H1 (cell line): ENCODE data around the gene RBP3. TPM values are rescaled to one million over a fixed set of nuclear protein-coding genes. Genes with fewer than 3 reads are reported as not detected.

Experiments used
- CTCF ChIA-PET: fragments of 300-600 bp; sonication (Branson Sonifier 250); formaldehyde crosslinking; loops from one replicate; lab custom pipeline; 2021; ENCODE audit not compliant: partially characterized antibody; lab: Charles Lee
- POLR2A ChIA-PET: fragments of 300-600 bp; sonication (Branson Sonifier 250); formaldehyde crosslinking; loops from one replicate; lab custom pipeline; 2021; ENCODE audit warnings: inconsistent platforms; ENCODE audit not compliant: partially characterized antibody; lab: Charles Lee
- DNase-seq, 2 experiments: peaks; one replicate each; pipeline versions ENCODE4 v3.0.0 to v3.0.0-alpha.2; 2010 to 2022; ENCODE audit warnings: low spot score in 2 of 2, low read depth in 1 of 2, mixed read lengths in 1 of 2
- FAIRE-seq: peaks from 2 replicates; lab custom pipeline; 2011; peaks lifted over from hg19 to GRCh38; lab: Jason Lieb, UNC
- H2AFZ ChIP-seq: 2 replicates; pipeline ENCODE4 v1.8.1; 2012; ENCODE audit warnings: low read length, inconsistent platforms
- H2AK5ac ChIP-seq: 2 replicates; pipeline ENCODE4 v1.6.1; 2013; ENCODE audit warnings: low read depth, low read length
- H2BK120ac ChIP-seq: replicated peaks from 2 replicates; pipeline ENCODE3; 2013; ENCODE audit warnings: low read depth, low read length, inconsistent platforms
- H2BK12ac ChIP-seq: 2 replicates; pipeline ENCODE4 v1.6.1; 2013; ENCODE audit warnings: low read depth, low read length
- H2BK15ac ChIP-seq: 2 replicates; pipeline ENCODE4 v1.6.1; 2013; ENCODE audit warnings: low read length
- H2BK20ac ChIP-seq: 2 replicates; pipeline ENCODE4 v1.6.1; 2013; ENCODE audit warnings: low read length
- H2BK5ac ChIP-seq: 2 replicates; pipeline ENCODE4 v1.6.1; 2013; ENCODE audit warnings: low read depth, low read length
- H3K14ac ChIP-seq: 2 replicates; pipeline ENCODE4 v1.6.1; 2013; ENCODE audit warnings: inconsistent platforms; ENCODE audit not compliant: insufficient read length
- H3K18ac ChIP-seq: 2 replicates; pipeline ENCODE4 v1.6.1; 2013; ENCODE audit warnings: low read length; ENCODE audit errors: extremely low read depth
- H3K23ac ChIP-seq: 2 replicates; pipeline ENCODE4 v1.6.1; 2013; ENCODE audit warnings: inconsistent platforms; ENCODE audit not compliant: insufficient read length
- H3K23me2 ChIP-seq: 2 replicates; pipeline ENCODE4 v1.6.1; 2013; ENCODE audit warnings: low read depth, low read length
- H3K27ac ChIP-seq: 2 replicates; pipeline ENCODE4 v1.6.1; 2011; ENCODE audit warnings: low read depth, low read length, inconsistent platforms
- H3K27me3 ChIP-seq, 4 experiments: replicated peaks in 1 of 4; 1 replicate in 1 of 4; 2 replicates in 3 of 4; pipeline versions ENCODE4 v1.6.1 to v1.8.1; 2011 to 2013; ENCODE audit warnings: low read length in 3 of 4, mild to moderate bottlenecking in 3 of 4, inconsistent platforms in 2 of 4, mixed read lengths in 2 of 4, moderate library complexity in 1 of 4; ENCODE audit not compliant: control insufficient read depth in 3 of 4, insufficient read depth in 3 of 4; ENCODE audit errors: extremely low read depth in 1 of 4
- H3K36me3 ChIP-seq, 4 experiments: 2 replicates each; pipeline versions ENCODE4 v1.6.1 to v1.8.1; 2011 to 2013; ENCODE audit warnings: mild to moderate bottlenecking in 4 of 4, low read length in 3 of 4, moderate library complexity in 2 of 4, control low read depth in 1 of 4, inconsistent platforms in 1 of 4; ENCODE audit not compliant: insufficient read depth in 4 of 4, control insufficient read depth in 2 of 4
- H3K4ac ChIP-seq: replicated peaks from 2 replicates; pipeline ENCODE3; 2013; ENCODE audit warnings: low read length, low read depth, mixed read lengths, inconsistent platforms; ENCODE audit not compliant: insufficient read length
- H3K4me1 ChIP-seq, 4 experiments: replicated peaks in 1 of 4; 1 replicate in 1 of 4; 2 replicates in 3 of 4; pipeline versions ENCODE4 v1.6.1 to v1.8.1; 2011 to 2013; ENCODE audit warnings: low read length in 3 of 4, inconsistent platforms in 2 of 4, mixed read lengths in 1 of 4; ENCODE audit not compliant: insufficient read depth in 4 of 4, control insufficient read depth in 3 of 4
- H3K4me2 ChIP-seq, 2 experiments: 2 replicates each; pipeline versions ENCODE4 v1.6.1 to v1.8.1; 2011 to 2013; ENCODE audit warnings: low read depth in 2 of 2, low read length in 2 of 2, control low read depth in 1 of 2, inconsistent platforms in 1 of 2, mild to moderate bottlenecking in 1 of 2; ENCODE audit not compliant: insufficient read depth in 1 of 2
- H3K4me3 ChIP-seq, 4 experiments: fragments of 200-600, 300-600 bp in 1 of 4; sonication (generic), shearing (Covaris generic), sonication (Bioruptor Twin) in 1 of 4; 2 replicates each; pipeline versions ENCODE4 v1.5.1 to v1.8.1; 2011 to 2016; ENCODE audit warnings: low read length in 4 of 4, low read depth in 3 of 4, control low read depth in 2 of 4, inconsistent platforms in 2 of 4, mild to moderate bottlenecking in 2 of 4, mixed read lengths in 1 of 4, moderate library complexity in 1 of 4; ENCODE audit not compliant: insufficient read depth in 2 of 4; ENCODE audit errors: extremely low read depth in 1 of 4
- H3K56ac ChIP-seq: replicated peaks from 2 replicates; pipeline ENCODE3; 2013; ENCODE audit warnings: low read depth, mild to moderate bottlenecking, mixed read lengths, low read length, inconsistent platforms; ENCODE audit not compliant: insufficient read length
- H3K79me1 ChIP-seq: 2 replicates; pipeline ENCODE4 v1.6.1; 2013; ENCODE audit warnings: low read depth, low read length, control low read depth
- H3K79me2 ChIP-seq, 2 experiments: 2 replicates each; pipeline versions ENCODE4 v1.6.1 to v1.8.1; 2012 to 2013; ENCODE audit warnings: low read length in 2 of 2, mild to moderate bottlenecking in 2 of 2, inconsistent platforms in 1 of 2; ENCODE audit not compliant: insufficient read depth in 2 of 2, control insufficient read depth in 1 of 2
- H3K9ac ChIP-seq, 4 experiments: replicated peaks in 1 of 4; 1 replicate in 1 of 4; 2 replicates in 3 of 4; pipeline versions ENCODE4 v1.6.1 to v1.8.1; 2011 to 2013; ENCODE audit warnings: low read depth in 3 of 4, low read length in 3 of 4, control low read depth in 2 of 4, mild to moderate bottlenecking in 2 of 4, moderate library complexity in 2 of 4, inconsistent platforms in 1 of 4; ENCODE audit errors: extremely low read depth in 1 of 4
- H3K9me3 ChIP-seq, 2 experiments: 2 replicates each; pipeline versions ENCODE4 v1.6.1 to v1.8.1; 2012 to 2013; ENCODE audit warnings: mild to moderate bottlenecking in 2 of 2, moderate library complexity in 2 of 2, control low read depth in 1 of 2, inconsistent platforms in 1 of 2, low read depth in 1 of 2, low read length in 1 of 2, mixed read lengths in 1 of 2; ENCODE audit not compliant: insufficient read depth in 2 of 2
- H4K20me1 ChIP-seq, 2 experiments: replicated peaks in 1 of 2; 2 replicates each; pipeline versions ENCODE3 to v1.8.1; 2011 to 2013; ENCODE audit warnings: inconsistent platforms in 2 of 2, low read length in 2 of 2, mild to moderate bottlenecking in 1 of 2; ENCODE audit not compliant: insufficient read depth in 2 of 2, control insufficient read depth in 1 of 2
- H4K5ac ChIP-seq: 2 replicates; pipeline ENCODE4 v1.6.1; 2013; ENCODE audit warnings: low read length, low read depth, mixed read lengths, inconsistent platforms; ENCODE audit not compliant: insufficient read length
- H4K8ac ChIP-seq: 2 replicates; pipeline ENCODE4 v1.8.0; 2013; ENCODE audit warnings: mild to moderate bottlenecking, moderate library complexity, low read length, inconsistent platforms; ENCODE audit not compliant: insufficient read depth; ENCODE audit errors: extremely low read depth
- H4K91ac ChIP-seq: replicated peaks from 2 replicates; pipeline ENCODE3; 2013; ENCODE audit warnings: low read length, mixed read lengths, inconsistent platforms; ENCODE audit not compliant: insufficient read length
- ATF2 ChIP-seq: IDR thresholded peaks from 2 replicates; pipeline ENCODE4 v1.6.1; 2012; ENCODE audit warnings: low read length, inconsistent platforms
- BCL11A ChIP-seq, 2 experiments: IDR thresholded peaks; one replicate each; pipeline ENCODE4 v1.6.1; 2011; ENCODE audit warnings: low read depth in 2 of 2, low read length in 2 of 2, mild to moderate bottlenecking in 2 of 2
- CBX5 ChIP-seq: fragments of 300-800, 300-1000 bp; sonication (generic); IDR thresholded peaks from 2 replicates; pipeline ENCODE4 v1.7.1; 2016; ENCODE audit warnings: antibody characterized with exemption, low read length, low read depth
- GTF2F1 ChIP-seq: IDR thresholded peaks from 2 replicates; pipeline ENCODE4 v1.6.1; 2012; ENCODE audit warnings: low read depth, low read length, improper control_type of control experiment, borderline replicate concordance
- HDAC6 ChIP-seq: IDR thresholded peaks from one replicate; pipeline ENCODE4 v1.7.1; 2012; ENCODE audit warnings: low read depth, mild to moderate bottlenecking, inconsistent platforms, low read length, moderate library complexity
- NRF1 ChIP-seq: IDR thresholded peaks from 2 replicates; pipeline ENCODE4 v1.6.1; 2011; ENCODE audit warnings: mild to moderate bottlenecking, low read depth, low read length, improper control_type of control experiment
- POLR2AphosphoS5 ChIP-seq: IDR thresholded peaks from 2 replicates; pipeline ENCODE4 v1.6.1; 2011; ENCODE audit warnings: low read depth, low read length
- RBBP5 ChIP-seq: IDR thresholded peaks from 2 replicates; pipeline ENCODE4 v1.7.1; 2012; ENCODE audit warnings: low read depth, mild to moderate bottlenecking, inconsistent platforms, low read length, moderate library complexity, borderline replicate concordance
- RXRA ChIP-seq: IDR thresholded peaks from 2 replicates; pipeline ENCODE4 v1.6.1; 2011; ENCODE audit warnings: low read depth, mild to moderate bottlenecking, low read length, moderate library complexity; ENCODE audit not compliant: insufficient read depth
- SIX5 ChIP-seq: IDR thresholded peaks from 2 replicates; pipeline ENCODE4 v1.6.1; 2011; ENCODE audit warnings: mild to moderate bottlenecking, low read depth, low read length
- SP4 ChIP-seq: IDR thresholded peaks from 2 replicates; pipeline ENCODE4 v1.6.1; 2012; ENCODE audit warnings: low read length, inconsistent platforms
- TBP ChIP-seq: IDR thresholded peaks from 2 replicates; pipeline ENCODE4 v1.6.1; 2011; ENCODE audit warnings: low read depth, low read length, improper control_type of control experiment
- TEAD4 ChIP-seq: IDR thresholded peaks from 2 replicates; pipeline ENCODE4 v1.6.1; 2012; ENCODE audit warnings: low read depth, low read length, inconsistent platforms, mixed read lengths
- ZNF274 ChIP-seq: IDR thresholded peaks from 2 replicates; pipeline ENCODE4 v1.7.0; 2012; ENCODE audit warnings: low read length, borderline replicate concordance; ENCODE audit errors: extremely low read depth
- WGBS, 2 experiments: shearing (Covaris generic) in 1 of 2; methylation state at CpG; one replicate each; pipeline versions ENCODE4 v1.1.6 to v1.1.7; 2013 to 2015; ENCODE audit warnings: low lambda C conversion rate in 2 of 2, mixed read lengths in 2 of 2, inconsistent platforms in 1 of 2, low coverage in 1 of 2, missing lambda C conversion rate in 1 of 2; ENCODE audit not compliant: insufficient replicate concordance in 2 of 2, insufficient coverage in 1 of 2, insufficient read length in 1 of 2; ENCODE audit errors: extremely low coverage in 1 of 2, missing lambda C conversion rate in 1 of 2; 5-methylcytosine and 5-hydroxymethylcytosine counted together
- polyA plus RNA-seq, 7 experiments: library from polyadenylated mRNA; depleted of rRNA in 3 of 7; stranded (reverse) in 5 of 7; unstranded in 2 of 7; fragments of >200 nt in 5 of 7; fragments of 200-250 nt in 2 of 7; gene quantifications; 1 replicate in 5 of 7; 2 replicates in 1 of 7; 4 replicates in 1 of 7; pipeline versions ENCODE4 v1.2.1 to v1.2.3, GENCODE V29; 2011 to 2013; ENCODE audit warnings: missing spikeins in 2 of 7, mixed read lengths in 2 of 7
- total RNA-seq: library from RNA; stranded (reverse); fragmentation: NEBNext Ultra II Directional; extraction: Animal tissue kit (Norgen Biotek cat#: 25700); gene quantifications from 2 replicates; pipeline ENCODE4 v1.2.1, GENCODE V29; 2021

RBP3 gene
- total and polyA plus RNA-seq, 2 of the 8 experiments (the other 6 are each of a cell fraction or from before 2014, with no cell fraction given), result not detected

DNA sequence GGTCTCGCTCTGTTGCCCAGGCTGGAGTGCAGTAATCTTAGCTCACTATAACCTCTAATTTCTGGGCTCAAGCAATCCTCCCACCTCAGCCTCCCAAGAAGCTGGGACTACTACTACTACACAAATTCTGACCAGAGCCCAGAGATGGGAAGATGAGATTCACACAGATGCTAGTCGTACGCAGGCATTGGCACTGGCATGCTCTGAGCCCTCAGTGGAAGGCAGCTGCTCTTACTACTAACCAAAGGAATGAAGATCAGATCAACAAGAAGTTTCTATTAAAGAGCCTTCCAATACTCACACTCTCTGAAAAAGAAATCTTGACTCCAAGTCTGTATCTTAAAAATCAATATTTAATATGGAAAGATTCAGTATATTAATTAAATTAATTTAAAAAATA, 15.2 kb upstream of the RBP3 start:
- no peaks in the 10 kb centered on the region for H4K20me1 ChIP-seq
- H2AFZ ChIP-seq, result no peak overlapping the region
- H2BK12ac ChIP-seq, result no peak overlapping the region
- H3K4ac ChIP-seq, result no peak overlapping the region
- H3K9ac ChIP-seq, result no peak overlapping the region
- H3K23ac ChIP-seq, result no peak overlapping the region
- no peak overlapping the region for H4K8ac ChIP-seq
- no peak overlapping the region for H2BK120ac ChIP-seq
- no peaks in the 10 kb centered on the region for H3K9me3 ChIP-seq
- ChIA-PET POLR2A (no interaction called here), CTCF (interaction anchor here (1.1 kb wide), 1 partner anchor 9 kb away, joined by 4 read pairs; no protein-coding TSS in a partner anchor)
- no peak overlapping the region for H2AK5ac ChIP-seq
- no peak overlapping the region for H2BK15ac ChIP-seq
- no peak for FAIRE-seq
- no peak overlapping the region for H4K91ac ChIP-seq
- TF ChIP-seq SIX5 (no peak), POLR2AphosphoS5 (no peak), BCL11A (IDR thresholded peaks at IDR 0.05; ENCODE audit: low read depth in 2 of 2, low read length in 2 of 2) (no peak), TEAD4 (no peak), GTF2F1 (no peak), ZNF274 (no peak), CBX5 (no peak), RBBP5 (no peak), NRF1 (no peak), SP4 (no peak), RXRA (no peak), TBP (no peak), HDAC6 (no peak), ATF2 (no peak)
- H3K18ac ChIP-seq, result no peak overlapping the region
- H3K4me1 ChIP-seq, result no peaks in the 10 kb centered on the region
- no peak overlapping the region for H3K4me3 ChIP-seq
- no peak overlapping the region for H4K5ac ChIP-seq
- H3K23me2 ChIP-seq, result no peaks in the 10 kb centered on the region
- WGBS, 2 experiments, result 94% methylated on average over 3 of the region's 3 CpGs; no CpG with 5 or more reads in 1 of the 2 experiments
- H3K56ac ChIP-seq, result no peak overlapping the region
- H3K79me1 ChIP-seq, result no peaks in the 10 kb centered on the region
- H3K27me3 ChIP-seq, result no peaks in the 10 kb centered on the region; a peak in 1 of 7 replicates
- no peak overlapping the region for H3K27ac ChIP-seq
- no peak overlapping the region for H2BK20ac ChIP-seq
- no peaks in the 10 kb centered on the region for H3K79me2 ChIP-seq
- DNase-seq, result no peak
- H3K14ac ChIP-seq, result no peak overlapping the region
- H3K36me3 ChIP-seq, result no peaks in the 10 kb centered on the region; a peak in 1 of 8 replicates
- no peak overlapping the region for H2BK5ac ChIP-seq
- no peak overlapping the region for H3K4me2 ChIP-seq
